BLaER1 (cell line): ENCODE results near the gene RPL36.

Experiments used
- H3K27ac ChIP-seq: shearing (Covaris generic); formaldehyde crosslinking; 2 replicates; pipeline ENCODE4 v1.8.1; 2022
- H3K27me3 ChIP-seq: shearing (Covaris generic); formaldehyde crosslinking; 2 replicates; pipeline ENCODE4 v1.8.1; 2022
- H3K36me3 ChIP-seq: shearing (Covaris generic); formaldehyde crosslinking; 2 replicates; pipeline ENCODE4 v1.8.1; 2022
- H3K4me1 ChIP-seq: shearing (Covaris generic); formaldehyde crosslinking; 2 replicates; pipeline ENCODE4 v1.8.1; 2022
- H3K4me2 ChIP-seq: shearing (Covaris generic); formaldehyde crosslinking; 2 replicates; pipeline ENCODE4 v1.8.1; 2022
- H3K4me3 ChIP-seq: shearing (Covaris generic); formaldehyde crosslinking; 2 replicates; pipeline ENCODE4 v1.8.1; 2022
- H3K9ac ChIP-seq: shearing (Covaris generic); formaldehyde crosslinking; 2 replicates; pipeline ENCODE4 v1.8.1; 2022
- H3K9me3 ChIP-seq: shearing (Covaris generic); formaldehyde crosslinking; 2 replicates; pipeline ENCODE4 v1.8.1; 2022
- H4K20me1 ChIP-seq: shearing (Covaris generic); formaldehyde crosslinking; 2 replicates; pipeline ENCODE4 v1.8.1; 2022
- Cebpa-rat ChIP-seq: shearing (Covaris generic); IDR thresholded peaks from 2 replicates; pipeline ENCODE4 v1.8.1; 2022

Gene RPL36

DNA sequence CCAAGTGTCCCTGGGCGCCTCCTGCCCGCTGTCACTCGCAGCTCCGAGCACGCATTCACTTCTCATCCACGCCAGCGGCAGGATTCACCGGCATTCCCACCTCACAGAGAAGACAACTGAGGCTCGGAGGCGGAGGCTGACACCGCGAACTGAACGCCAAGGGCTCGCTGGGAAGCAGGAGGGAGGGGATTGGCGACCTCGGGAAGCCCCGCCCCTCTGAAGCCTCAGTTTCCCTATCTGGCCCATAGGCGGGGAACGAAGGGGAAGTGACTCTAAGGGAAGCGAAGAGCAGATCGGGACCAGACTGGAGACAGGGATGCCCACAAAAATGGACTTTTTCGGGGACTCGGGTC lies 10.0 kb upstream of the RPL36 start:
- peaks cover 26% of the 10 kb centered on the region; the same call in 1 of the 2 replicates for H3K36me3 ChIP-seq
- peak overlapping the region; percentile 91 for H3K4me3 ChIP-seq
- peak overlapping the region; percentile 88 for H3K27ac ChIP-seq

GRCh38 chr19:5680437-5681368 lies 9.4 kb upstream of the RPL36 start, which contains the start of the genes HSD11B1L and MICOS13:
HSD11B1L (plus strand) TSS chr19:5681027; CDS start chr19:5684833, 3,806 bp downstream.
MICOS13 (minus strand) TSS chr19:5680516; CDS start chr19:5680486, 30 bp downstream.
- H3K27me3 ChIP-seq: no peaks in the 10 kb centered on the region
- H4K20me1 ChIP-seq: no peaks in the 10 kb centered on the region
- peaks cover 23% of the 10 kb centered on the region; the same call in 1 of the 2 replicates for H3K36me3 ChIP-seq
- peaks cover 19% of the 10 kb centered on the region for H3K4me1 ChIP-seq
- TF ChIP-seq Cebpa-rat: no peak
- peak within 1 kb of the TSS; percentile 91 for H3K4me3 ChIP-seq
- no peaks in the 10 kb centered on the region for H3K9me3 ChIP-seq
- H3K9ac ChIP-seq: peak within 1 kb of the TSS; percentile 89
- H3K4me2 ChIP-seq: peak within 1 kb of the TSS; percentile 95
- peak within 1 kb of the TSS; percentile 88 for H3K27ac ChIP-seq

More for the DNA sequence above, 10.0 kb upstream of the RPL36 start:
- no peak for TF ChIP-seq Cebpa-rat
- Histone ChIP-seq H3K9me3 (no peaks in the 10 kb centered on the region), H4K20me1 (no peaks in the 10 kb centered on the region), H3K9ac (peak overlapping the region; percentile 89), H3K27me3 (no peaks in the 10 kb centered on the region), H3K4me2 (peak overlapping the region; percentile 95), H3K4me1 (peaks cover 17% of the 10 kb centered on the region)

DNA sequence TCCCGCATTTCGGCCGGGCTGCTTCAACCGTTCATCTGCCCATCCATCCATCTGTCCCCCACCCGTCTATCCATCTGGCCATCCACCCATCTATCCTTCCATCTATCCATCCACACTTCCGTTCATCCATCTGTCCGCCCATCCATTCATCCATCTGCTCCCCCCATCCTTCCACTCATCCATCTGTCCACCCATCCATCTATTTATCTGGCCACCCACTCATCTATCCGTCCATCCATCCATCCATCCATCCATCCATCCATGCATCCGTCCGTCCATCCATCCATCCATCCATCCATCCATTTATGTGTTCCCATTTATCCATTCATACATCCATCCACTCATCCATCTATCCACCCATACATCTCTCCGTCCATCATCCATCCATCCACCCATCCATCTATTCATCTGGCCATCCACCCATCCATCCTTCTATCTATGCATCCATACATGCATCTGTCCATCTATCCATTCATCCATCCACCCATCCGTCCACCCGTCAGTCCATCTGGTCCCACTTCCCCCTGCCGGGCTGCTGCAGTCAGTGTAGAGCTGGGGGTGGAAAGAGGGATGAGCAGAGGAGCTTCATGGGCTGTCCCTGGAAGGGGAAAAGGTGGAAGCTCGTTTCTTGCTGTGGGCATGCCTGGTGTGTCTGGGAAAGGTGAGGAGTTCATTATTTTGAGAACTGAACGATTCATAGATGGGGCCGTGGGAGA lies 8.5 kb upstream of the RPL36 start:
- no peak overlapping the region for H3K27ac ChIP-seq
- TF ChIP-seq Cebpa-rat: no peak
- H3K4me1 ChIP-seq: peaks cover 27% of the 10 kb centered on the region
- no peaks in the 10 kb centered on the region for H3K9me3 ChIP-seq
- peak overlapping the region; percentile 91 for H3K4me3 ChIP-seq
- no peaks in the 10 kb centered on the region for H4K20me1 ChIP-seq
- no peaks in the 10 kb centered on the region for H3K27me3 ChIP-seq
- peak overlapping the region; percentile 89; the same call in 1 of the 2 replicates for H3K9ac ChIP-seq
- peaks cover 16% of the 10 kb centered on the region; the same call in 1 of the 2 replicates for H3K36me3 ChIP-seq
- peak overlapping the region; percentile 90 for H3K4me2 ChIP-seq

- peaks cover 11% of the 10 kb centered on the region; the same call in 1 of the 2 replicates for H3K36me3 ChIP-seq
- no peaks in the 10 kb centered on the region for H3K9me3 ChIP-seq
- H3K4me1 ChIP-seq: peaks cover 27% of the 10 kb centered on the region
- TF ChIP-seq Cebpa-rat: no peak
- H3K4me3 ChIP-seq: no peak overlapping the region
- peak overlapping the region; percentile 90 for H3K4me2 ChIP-seq
- no peaks in the 10 kb centered on the region for H3K27me3 ChIP-seq
- H4K20me1 ChIP-seq: no peaks in the 10 kb centered on the region
- no peak overlapping the region for H3K9ac ChIP-seq
- H3K27ac ChIP-seq: no peak overlapping the region
Measured at GRCh38 chr19:5682107-5682482, 8.0 kb upstream of the RPL36 start.

DNA sequence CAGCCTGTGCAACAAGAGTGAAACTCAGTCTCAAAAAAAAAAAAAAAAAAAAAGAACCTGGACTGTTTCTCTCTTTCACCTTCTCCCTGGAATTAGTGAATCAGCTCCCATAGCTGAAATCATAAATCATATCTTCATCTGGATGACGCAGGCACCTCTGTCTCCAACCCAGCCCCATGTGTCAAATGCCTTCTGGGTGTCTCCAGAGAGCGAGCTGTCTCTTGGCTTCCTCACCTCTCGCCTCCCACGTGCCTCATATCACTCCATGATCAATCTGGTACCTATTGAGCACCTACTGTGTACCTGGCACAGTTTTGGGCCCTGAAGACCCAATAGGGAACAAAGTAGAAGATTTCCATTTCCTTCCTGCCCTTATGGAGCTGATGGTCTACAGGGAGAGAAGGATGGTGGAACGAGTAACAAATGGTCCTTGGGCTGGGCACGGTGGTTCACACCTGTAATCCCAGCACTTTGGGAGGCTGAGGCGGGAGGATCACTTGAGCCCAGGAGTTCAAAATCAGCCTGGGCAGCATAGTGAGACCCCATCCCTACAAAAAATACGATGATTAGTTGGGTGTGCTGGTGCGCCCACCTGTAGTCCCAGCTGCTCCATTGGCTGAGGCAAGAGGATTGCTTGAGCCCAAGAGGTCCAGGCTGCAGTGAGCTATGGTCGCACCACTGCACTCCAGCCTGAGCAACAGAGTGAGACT lies 6.8 kb upstream of the RPL36 start:
- H3K36me3 ChIP-seq: peaks cover under 1% of the 10 kb centered on the region; the same call in 1 of the 2 replicates
- no peak for TF ChIP-seq Cebpa-rat
- H3K9me3 ChIP-seq: no peaks in the 10 kb centered on the region
- no peaks in the 10 kb centered on the region for H4K20me1 ChIP-seq
- peaks cover 33% of the 10 kb centered on the region for H3K4me1 ChIP-seq
- H3K9ac ChIP-seq: no peak overlapping the region
- no peaks in the 10 kb centered on the region for H3K27me3 ChIP-seq
- no peak overlapping the region for H3K27ac ChIP-seq
- H3K4me3 ChIP-seq: no peak overlapping the region
- H3K4me2 ChIP-seq: no peak overlapping the region

DNA sequence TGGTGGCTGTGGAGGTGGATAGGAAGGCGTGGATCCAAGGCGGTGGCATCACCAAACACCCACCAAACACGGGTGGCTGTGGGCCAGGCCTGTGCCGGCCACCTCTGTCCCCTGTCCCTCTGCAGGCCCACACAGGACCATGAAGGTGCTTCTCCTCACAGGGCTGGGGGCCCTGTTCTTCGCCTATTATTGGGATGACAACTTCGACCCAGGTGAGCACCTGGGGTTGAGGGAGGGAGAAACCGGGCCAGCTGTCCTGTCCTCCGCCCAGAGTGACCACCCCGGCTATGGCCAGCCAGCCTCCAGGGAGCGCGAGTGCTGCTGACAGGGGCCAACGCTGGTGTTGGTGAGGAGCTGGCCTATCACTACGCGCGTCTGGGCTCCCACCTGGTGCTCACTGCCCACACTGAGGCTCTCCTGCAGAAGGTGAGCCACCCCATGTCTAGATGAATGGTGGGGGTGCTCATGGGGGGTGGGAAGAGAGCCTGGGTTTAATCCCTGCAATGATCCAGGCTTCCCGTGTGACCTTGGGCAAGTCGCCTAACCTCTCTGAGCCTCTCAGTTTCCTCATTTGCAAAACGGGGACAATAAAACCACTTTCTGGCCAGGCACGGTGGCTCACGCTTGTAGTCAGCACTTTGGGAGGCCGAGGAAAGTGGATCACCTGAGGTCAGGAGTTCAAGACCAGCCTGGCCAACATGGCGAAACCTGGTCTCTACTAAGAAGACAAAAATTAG lies 5.2 kb upstream of the RPL36 start:
- Histone ChIP-seq H4K20me1 (no peaks in the 10 kb centered on the region), H3K4me3 (no peak overlapping the region), H3K27ac (no peak overlapping the region), H3K9ac (no peak overlapping the region), H3K9me3 (no peaks in the 10 kb centered on the region), H3K27me3 (no peaks in the 10 kb centered on the region), H3K4me2 (no peak overlapping the region), H3K36me3 (no peaks in the 10 kb centered on the region), H3K4me1 (peaks cover 27% of the 10 kb centered on the region)
- TF ChIP-seq Cebpa-rat: no peak

GRCh38 chr19:5686326-5686646 lies 3.8 kb upstream of the RPL36 start:
- Histone ChIP-seq H3K9ac (peak overlapping the region; percentile 77), H3K4me2 (peak overlapping the region; percentile 93), H3K4me3 (peak overlapping the region; percentile 76), H3K27ac (peak overlapping the region; percentile 72), H3K27me3 (no peaks in the 10 kb centered on the region), H3K36me3 (0 out of 2 replicates have a peak, but pooled peaks cover under 1% of the 10 kb centered on the region), H3K4me1 (peaks cover 24% of the 10 kb centered on the region), H3K9me3 (no peaks in the 10 kb centered on the region), H4K20me1 (peaks cover 11% of the 10 kb centered on the region)
- TF ChIP-seq Cebpa-rat: no peak

GRCh38 chr19:5686647-5687359 lies 3.3 kb upstream of the RPL36 start:
- peaks cover 17% of the 10 kb centered on the region for H4K20me1 ChIP-seq
- H3K27me3 ChIP-seq: no peaks in the 10 kb centered on the region
- peak overlapping the region; percentile 77 for H3K9ac ChIP-seq
- no peaks in the 10 kb centered on the region for H3K9me3 ChIP-seq
- no peak for TF ChIP-seq Cebpa-rat
- peak overlapping the region; percentile 93 for H3K4me2 ChIP-seq
- H3K27ac ChIP-seq: peak overlapping the region; percentile 72
- H3K4me3 ChIP-seq: peak overlapping the region; percentile 76
- H3K36me3 ChIP-seq: peaks cover 5% of the 10 kb centered on the region
- peaks cover 22% of the 10 kb centered on the region for H3K4me1 ChIP-seq
